Uterus (tissue), 4 donors: ENCODE data around the gene ANKRD65. TPM values are rescaled to one million over a fixed set of nuclear protein-coding genes. Genes with fewer than 3 reads are reported as not detected.
"Not testable (repeated sequence)": the region's sequence is repeated elsewhere in the genome, so short reads cannot be mapped to it uniquely, and the experiment has no call there.

Experiments
- DNase-seq, 2 donors: peaks; one replicate each; pipeline ENCODE4 v3.0.0-alpha.2; 2019 to 2020
- H3K27ac ChIP-seq, 2 donors: fragments of 200-600 bp; sonication (generic); 1 replicate in 1 of 2; 2 replicates in 1 of 2; pipeline ENCODE4 v1.5.1; 2016 to 2018
- H3K27me3 ChIP-seq, 2 donors: fragments of 200-600 bp; sonication (generic); one replicate each; pipeline ENCODE4 v1.5.1; 2018 to 2019; ENCODE audit warnings: control low read depth in 1 of 2
- H3K36me3 ChIP-seq, 2 donors: fragments of 200-600 bp; sonication (generic); one replicate each; pipeline ENCODE4 v1.5.1; 2019; ENCODE audit warnings: control low read depth in 1 of 2
- H3K4me1 ChIP-seq, 2 donors: fragments of 200-600 bp; sonication (generic); one replicate each; pipeline ENCODE4 v1.5.1; 2018 to 2019; ENCODE audit warnings: control low read depth in 1 of 2
- H3K4me3 ChIP-seq, 2 donors: fragments of 200-600 bp; sonication (generic); 1 replicate in 1 of 2; 2 replicates in 1 of 2; pipeline ENCODE4 v1.5.1; 2018 to 2019; ENCODE audit warnings: mild to moderate bottlenecking in 1 of 2
- H3K9me3 ChIP-seq, 2 donors: fragments of 200-600 bp; sonication (generic); one replicate each; pipeline ENCODE4 v1.5.1; 2019; ENCODE audit warnings: control low read depth in 1 of 2
- CTCF ChIP-seq, 4 experiments: fragments of 200-600 bp in 2 of 4; fragments of 450-650 bp in 2 of 4; sonication (generic) in 2 of 4; IDR thresholded peaks; one replicate each; pipeline ENCODE4 v1.5.1; 2016 to 2019; ENCODE audit warnings: antibody characterized with exemption in 4 of 4, mild to moderate bottlenecking in 2 of 4, moderate library complexity in 1 of 4
- POLR2A ChIP-seq, 2 donors: fragments of 450-650 bp; IDR thresholded peaks; one replicate each; pipeline ENCODE4 v1.6.1; 2016; ENCODE audit warnings: antibody characterized with exemption in 2 of 2, mild to moderate bottlenecking in 1 of 2, moderate library complexity in 1 of 2
- intact Hi-C: fragments of 100-400 bp; cut with DNase I; formaldehyde crosslinking; loops from one replicate; pipeline ENCODE4 v1.15.1; 2023; ENCODE audit warnings: low total_unique reads
- total RNA-seq, 4 donors: library from RNA; depleted of rRNA in 3 of 4; stranded (reverse); fragments of >200 nt in 3 of 4; gene quantifications; one replicate each; pipeline versions ENCODE4 v1.1.0 to v1.2.4, GENCODE V29; 2014 to 2023
- donor health status: DM: yes; HTN: yes; CAD: no.

Gene ANKRD65
- total RNA-seq, 4 donors from 2014 or later, result 1.3 to 20.0 (median 6.7) TPM

- intact Hi-C loops, result no loop called here
- H3K4me3 ChIP-seq, result no peak overlapping the region
- DNase-seq, result no peak
- H3K9me3 ChIP-seq, result no peaks in the 10 kb centered on the region
- no peak for TF ChIP-seq CTCF (IDR thresholded peaks at IDR 0.05)
- no peak for TF ChIP-seq POLR2A (IDR thresholded peaks at IDR 0.05)
- H3K4me1 ChIP-seq, result no peaks in the 10 kb centered on the region
- no peaks in the 10 kb centered on the region for H3K27me3 ChIP-seq
- H3K36me3 ChIP-seq, result no peaks in the 10 kb centered on the region
- no peak overlapping the region for H3K27ac ChIP-seq
These were observed 30.8 kb upstream of the ANKRD65 start for GRCh38 chr1:1451696-1452364.

GRCh38 chr1:1450616-1451015 lies 29.5 kb upstream of the ANKRD65 start:
- H3K4me3 ChIP-seq, H3K27me3 ChIP-seq, H3K9me3 ChIP-seq, H3K36me3 ChIP-seq, intact Hi-C loops, DNase-seq, H3K27ac ChIP-seq, H3K4me1 ChIP-seq: not testable (repeated sequence)

GRCh38 chr1:1449099-1449739 lies 28.1 kb upstream of the ANKRD65 start, which contains the start of gene ATAD3C:
ATAD3C (plus strand) TSS chr1:1449689; CDS start chr1:1450684, 995 bp downstream.
- DNase-seq, result no peak
- no peaks in the 10 kb centered on the region for H3K9me3 ChIP-seq
- no peaks in the 10 kb centered on the region for H3K4me1 ChIP-seq
- no peak within 1 kb of the TSS for H3K27ac ChIP-seq
- TF ChIP-seq CTCF (IDR thresholded peaks at IDR 0.05) (no peak), POLR2A (IDR thresholded peaks at IDR 0.05) (no peak)
- intact Hi-C loops, result no loop called here
- no peaks in the 10 kb centered on the region for H3K27me3 ChIP-seq
- H3K36me3 ChIP-seq, result no peaks in the 10 kb centered on the region
- H3K4me3 ChIP-seq, result no peak within 1 kb of the TSS

GRCh38 chr1:1446631-1447030 lies 25.6 kb upstream of the ANKRD65 start:
- H3K36me3 ChIP-seq, H3K4me1 ChIP-seq, H3K9me3 ChIP-seq, DNase-seq, intact Hi-C loops, H3K27ac ChIP-seq, H3K4me3 ChIP-seq, H3K27me3 ChIP-seq: not testable (repeated sequence)

- peaks cover 0 to 4% of the 10 kb centered on the region in 2 donors for H3K4me1 ChIP-seq
- no peaks in the 10 kb centered on the region for H3K9me3 ChIP-seq
- intact Hi-C loops, result no loop called here
- peak in 1 of 2 donors; percentile 16 for DNase-seq
- no peak overlapping the region for H3K4me3 ChIP-seq
- H3K27me3 ChIP-seq, result no peaks in the 10 kb centered on the region
- TF ChIP-seq POLR2A (IDR thresholded peaks at IDR 0.05), result no peak
- TF ChIP-seq CTCF (IDR thresholded peaks at IDR 0.05), result no peak
- no peaks in the 10 kb centered on the region for H3K36me3 ChIP-seq
- no peak overlapping the region for H3K27ac ChIP-seq
These were observed 21.1 kb upstream of the ANKRD65 start for GRCh38 chr1:1442069-1442770.
